ENCODE data around the gene ACTL8. TPM values are rescaled to one million over a fixed set of nuclear protein-coding genes. Genes with fewer than 3 reads are reported as not detected.
A peak's percentile ranks its signal among the peaks of the same experiment; 100 is the strongest.

ACTL8 gene
- total and polyA plus RNA-seq, 2 of the 4 experiments (the other 2 are of a cell fraction): under 0.01 to 0.07 TPM

DNA sequence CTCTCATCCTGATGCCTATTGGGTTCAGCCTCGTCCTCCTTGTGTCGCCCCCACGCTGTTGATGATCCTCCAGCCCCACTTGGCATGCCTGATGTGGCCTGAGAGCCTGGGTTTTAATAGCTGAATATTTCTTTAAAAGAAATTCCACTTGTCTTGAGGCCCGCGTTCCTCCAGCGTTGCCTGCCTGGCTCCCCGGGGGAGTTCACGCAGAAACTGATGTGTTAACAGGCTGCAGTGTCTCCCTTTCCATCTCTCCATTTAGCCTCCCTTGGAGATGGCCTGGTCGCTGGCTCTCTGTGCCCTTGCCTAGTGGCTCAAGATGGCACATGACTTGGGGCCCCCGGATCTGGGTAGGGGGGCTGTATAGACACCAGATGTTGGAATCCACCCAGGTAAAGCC lies 9.5 kb downstream of the ACTL8 start:
- no peak overlapping the region; the same call in 1 of the 2 replicates for H2BK20ac ChIP-seq (ENCODE audit: low read depth, low read length)
- in situ Hi-C loops (cut with MboI; ENCODE audit: low sequenced_read_pairs): no loop called here
- intact Hi-C loops (cut with micrococcal nuclease): no loop called here
- H3K9me1 ChIP-seq (ENCODE audit: insufficient read depth, low read length): peaks cover 23% of the 10 kb centered on the region
- dilution Hi-C loops (cut with HindIII; ENCODE audit: low sequenced_read_pairs, unreplicated experiment): no loop called here
- H3K79me1 ChIP-seq (ENCODE audit: low read depth in 1 of 2, low read length in 2 of 2): no peaks in the 10 kb centered on the region
- H4K20me1 ChIP-seq (ENCODE audit: insufficient read depth, low read length): no peaks in the 10 kb centered on the region
- no peak overlapping the region for H3K56ac ChIP-seq (ENCODE audit: extremely low read depth, insufficient read depth, low read length)
- DNase-seq: no peak
- H2BK15ac ChIP-seq (ENCODE audit: low read depth, low read length): peak overlapping the region; percentile 81; the same call in 2 of the 3 replicates
- H3K14ac ChIP-seq (replicated peaks; ENCODE audit: low read depth, low read length): no peak overlapping the region
- peaks cover 5% of the 10 kb centered on the region for H3K9me3 ChIP-seq (ENCODE audit: control insufficient read depth, insufficient read depth, low read length)
- H3K27ac ChIP-seq (ENCODE audit: insufficient read depth, low read length): no peak overlapping the region
- H2AK9ac ChIP-seq (replicated peaks; ENCODE audit: low read depth, low read length, poor library complexity): peak overlapping the region; percentile 9
- peak overlapping the region; percentile 89; the same call in 1 of the 2 replicates for H3K4ac ChIP-seq (ENCODE audit: low read depth, low read length)
- H3K4me3 ChIP-seq (ENCODE audit: insufficient read depth, low read depth, low read length): no peak overlapping the region
- CTCF ChIA-PET: no interaction called here
- H3K4me1 ChIP-seq (ENCODE audit: control insufficient read depth, insufficient read depth, low read length): peaks cover 27% of the 10 kb centered on the region
- no peak overlapping the region for H3K9ac ChIP-seq (ENCODE audit: low read depth, low read length)
- H2AFZ ChIP-seq (replicated peaks; ENCODE audit: low read length, poor library complexity): peak overlapping the region; percentile 34
- no TSS peak for BruUV-seq (replicated peaks)
- H4K8ac ChIP-seq (ENCODE audit: low read depth in 2 of 2, low read length in 2 of 2): no peak overlapping the region; a peak in 1 of 4 replicates
- no peak overlapping the region for H3K18ac ChIP-seq (ENCODE audit: low read depth, low read length)
- no peak for TF ChIP-seq MAZ (IDR thresholded peaks at IDR 0.05; ENCODE audit: borderline replicate concordance, low read depth, low read length)
- no peak for TF ChIP-seq BHLHE40 (IDR thresholded peaks at IDR 0.05; ENCODE audit: low read depth, low read length)
- TF ChIP-seq RAD21 (IDR thresholded peaks at IDR 0.05; ENCODE audit: low read length): no peak
- no peak for TF ChIP-seq CHD1 (IDR thresholded peaks at IDR 0.05; ENCODE audit: low read depth, low read length)
- no peak for TF ChIP-seq MXI1 (IDR thresholded peaks at IDR 0.05; ENCODE audit: borderline replicate concordance, low read depth, low read length)
- TF ChIP-seq RFX5 (IDR thresholded peaks at IDR 0.05; ENCODE audit: low read depth, low read length): no peak
- no peak for TF ChIP-seq FOS (IDR thresholded peaks at IDR 0.05; ENCODE audit: low read depth, low read length)
- TF ChIP-seq, protein P1, sequence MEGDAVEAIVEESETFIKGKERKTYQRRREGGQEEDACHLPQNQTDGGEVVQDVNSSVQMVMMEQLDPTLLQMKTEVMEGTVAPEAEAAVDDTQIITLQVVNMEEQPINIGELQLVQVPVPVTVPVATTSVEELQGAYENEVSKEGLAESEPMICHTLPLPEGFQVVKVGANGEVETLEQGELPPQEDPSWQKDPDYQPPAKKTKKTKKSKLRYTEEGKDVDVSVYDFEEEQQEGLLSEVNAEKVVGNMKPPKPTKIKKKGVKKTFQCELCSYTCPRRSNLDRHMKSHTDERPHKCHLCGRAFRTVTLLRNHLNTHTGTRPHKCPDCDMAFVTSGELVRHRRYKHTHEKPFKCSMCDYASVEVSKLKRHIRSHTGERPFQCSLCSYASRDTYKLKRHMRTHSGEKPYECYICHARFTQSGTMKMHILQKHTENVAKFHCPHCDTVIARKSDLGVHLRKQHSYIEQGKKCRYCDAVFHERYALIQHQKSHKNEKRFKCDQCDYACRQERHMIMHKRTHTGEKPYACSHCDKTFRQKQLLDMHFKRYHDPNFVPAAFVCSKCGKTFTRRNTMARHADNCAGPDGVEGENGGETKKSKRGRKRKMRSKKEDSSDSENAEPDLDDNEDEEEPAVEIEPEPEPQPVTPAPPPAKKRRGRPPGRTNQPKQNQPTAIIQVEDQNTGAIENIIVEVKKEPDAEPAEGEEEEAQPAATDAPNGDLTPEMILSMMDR (conservative IDR thresholded peaks at IDR 0.05; ENCODE audit: low read depth, low read length): no peak
- TF ChIP-seq SMC3 (IDR thresholded peaks at IDR 0.05; ENCODE audit: low read depth, low read length): no peak
- TF ChIP-seq POLR2A (IDR thresholded peaks at IDR 0.05; ENCODE audit: low read depth, low read length): no peak
- TF ChIP-seq, protein P2, sequence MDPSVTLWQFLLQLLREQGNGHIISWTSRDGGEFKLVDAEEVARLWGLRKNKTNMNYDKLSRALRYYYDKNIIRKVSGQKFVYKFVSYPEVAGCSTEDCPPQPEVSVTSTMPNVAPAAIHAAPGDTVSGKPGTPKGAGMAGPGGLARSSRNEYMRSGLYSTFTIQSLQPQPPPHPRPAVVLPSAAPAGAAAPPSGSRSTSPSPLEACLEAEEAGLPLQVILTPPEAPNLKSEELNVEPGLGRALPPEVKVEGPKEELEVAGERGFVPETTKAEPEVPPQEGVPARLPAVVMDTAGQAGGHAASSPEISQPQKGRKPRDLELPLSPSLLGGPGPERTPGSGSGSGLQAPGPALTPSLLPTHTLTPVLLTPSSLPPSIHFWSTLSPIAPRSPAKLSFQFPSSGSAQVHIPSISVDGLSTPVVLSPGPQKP (IDR thresholded peaks at IDR 0.05; ENCODE audit: borderline replicate concordance, low read depth, low read length): no peak
- no peak for TF ChIP-seq RCOR1 (IDR thresholded peaks at IDR 0.05; ENCODE audit: insufficient replicate concordance, low read length)
- TF ChIP-seq, protein P3, sequence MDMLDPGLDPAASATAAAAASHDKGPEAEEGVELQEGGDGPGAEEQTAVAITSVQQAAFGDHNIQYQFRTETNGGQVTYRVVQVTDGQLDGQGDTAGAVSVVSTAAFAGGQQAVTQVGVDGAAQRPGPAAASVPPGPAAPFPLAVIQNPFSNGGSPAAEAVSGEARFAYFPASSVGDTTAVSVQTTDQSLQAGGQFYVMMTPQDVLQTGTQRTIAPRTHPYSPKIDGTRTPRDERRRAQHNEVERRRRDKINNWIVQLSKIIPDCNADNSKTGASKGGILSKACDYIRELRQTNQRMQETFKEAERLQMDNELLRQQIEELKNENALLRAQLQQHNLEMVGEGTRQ (IDR thresholded peaks at IDR 0.05; ENCODE audit: low read depth, low read length): no peak
- TF ChIP-seq CEBPB (IDR thresholded peaks at IDR 0.05; ENCODE audit: low read depth, low read length): no peak
- TF ChIP-seq NFE2L2 (IDR thresholded peaks at IDR 0.05; ENCODE audit: low read depth, low read length): no peak
- no peak for TF ChIP-seq MAFK (IDR thresholded peaks at IDR 0.05; ENCODE audit: low read depth, low read length)
- POLR2A ChIA-PET (ENCODE audit: unreplicated experiment): no interaction called here
- no peaks in the 10 kb centered on the region for H3K36me3 ChIP-seq (ENCODE audit: control insufficient read depth, insufficient read depth, low read length)
- peak overlapping the region; percentile 71 for H2BK5ac ChIP-seq (ENCODE audit: low read depth, low read length, poor library complexity, severe bottlenecking)
- no peak for ATAC-seq (ENCODE audit: low read depth)
- no peak overlapping the region for H4K91ac ChIP-seq (ENCODE audit: insufficient read depth, low read depth, low read length)
- H3K23ac ChIP-seq (ENCODE audit: low read depth, low read length): no peak overlapping the region
- no peaks in the 10 kb centered on the region for H3K27me3 ChIP-seq (ENCODE audit: control insufficient read depth, insufficient read depth, low read length)
- peak overlapping the region; percentile 89; the same call in 1 of the 2 replicates for H2AK5ac ChIP-seq (ENCODE audit: low read depth, low read length)
- peak overlapping the region; percentile 91 for H2BK120ac ChIP-seq (ENCODE audit: low read depth, low read length)
- H3K4me2 ChIP-seq (ENCODE audit: low read depth, low read length): no peak overlapping the region
- no peak overlapping the region for H4K5ac ChIP-seq (ENCODE audit: low read depth, low read length)
- WGBS, 2 experiments (ENCODE audit: extremely low coverage in 2 of 2, insufficient read length in 1 of 2): 100% methylated on average over 1 of the region's 10 CpGs; no CpG with 5 or more reads in 1 of the 2 experiments

All from IMR-90 (cell line).